Smooth muscle cell (in vitro differentiated cells): ENCODE measurements around the gene RASAL1. TPM values are rescaled to one million over a fixed set of nuclear protein-coding genes. Genes with fewer than 3 reads are reported as not detected.
A peak's percentile ranks its signal among the peaks of the same experiment; 100 is the strongest.

ENCODE experiments used
- DNase-seq: peaks from one replicate; lab custom pipeline; 2025; ENCODE audit not compliant: unreplicated experiment; lab: John Stamatoyannopoulos, UW
- H2AFZ ChIP-seq: fragments of 200-600 bp; sonication (generic); 2 replicates; pipeline ENCODE4 v1.6.0; 2016; ENCODE audit warnings: antibody characterized with exemption, low read depth, mild to moderate bottlenecking
- H3F3A ChIP-seq: fragments of 200-600 bp; sonication (generic); 2 replicates; pipeline ENCODE4 v1.6.0; 2017; ENCODE audit warnings: antibody characterized with exemption, low read depth
- H3K27ac ChIP-seq: fragments of 200-600 bp; sonication (generic); 2 replicates; pipeline ENCODE4 v1.5.1; 2016; ENCODE audit warnings: low read depth, mild to moderate bottlenecking
- H3K27me3 ChIP-seq: fragments of 200-600 bp; sonication (generic); 2 replicates; pipeline ENCODE4 v1.6.1; 2016; ENCODE audit warnings: low read depth, mild to moderate bottlenecking
- H3K36me3 ChIP-seq: fragments of 200-600 bp; sonication (generic); 2 replicates; pipeline ENCODE4 v1.5.1; 2016; ENCODE audit warnings: low read depth
- H3K4me1 ChIP-seq: fragments of 200-600 bp; sonication (generic); 2 replicates; pipeline ENCODE4 v1.5.1; 2016; ENCODE audit warnings: low read depth
- H3K4me2 ChIP-seq: fragments of 200-600 bp; sonication (generic); 2 replicates; pipeline ENCODE4 v1.6.0; 2016; ENCODE audit warnings: mild to moderate bottlenecking
- H3K4me3 ChIP-seq: fragments of 200-600 bp; sonication (generic); 2 replicates; pipeline ENCODE4 v1.5.1; 2016; ENCODE audit warnings: mild to moderate bottlenecking
- H3K79me2 ChIP-seq: fragments of 200-600 bp; sonication (generic); 2 replicates; pipeline ENCODE4 v1.6.0; 2016; ENCODE audit warnings: low read depth, mild to moderate bottlenecking
- H3K9ac ChIP-seq: fragments of 200-600 bp; sonication (generic); 2 replicates; pipeline ENCODE4 v1.6.0; 2016; ENCODE audit warnings: low read depth
- H3K9me3 ChIP-seq: fragments of 200-600 bp; sonication (generic); replicated peaks from 2 replicates; pipeline ENCODE4 v1.5.1; 2016; ENCODE audit warnings: low read depth
- H4K20me1 ChIP-seq: fragments of 200-600 bp; sonication (generic); 2 replicates; pipeline ENCODE4 v1.6.0; 2016; ENCODE audit warnings: low read depth
- CTCF ChIP-seq: fragments of 200-600 bp; sonication (generic); IDR thresholded peaks from 2 replicates; pipeline ENCODE4 v1.5.1; 2017; ENCODE audit warnings: borderline replicate concordance, mild to moderate bottlenecking, antibody characterized with exemption; ENCODE audit not compliant: insufficient read depth, poor library complexity, severe bottlenecking
- WGBS: methylation state at CpG from one replicate; pipeline ENCODE4 v1.1.7; 2016; ENCODE audit warnings: low lambda C conversion rate; 5-methylcytosine and 5-hydroxymethylcytosine counted together
- polyA plus RNA-seq: library from polyadenylated mRNA; unstranded; fragments of >200 nt; fragmentation: Nextera tagmentation; extraction: Ambion mirVana; gene quantifications from 2 replicates; pipeline ENCODE4 v1.2.1, GENCODE V29; 2016
- total RNA-seq: library from RNA; depleted of rRNA; stranded (reverse); fragments of >200 nt; gene quantifications from 2 replicates; pipeline ENCODE4 v1.2.3, GENCODE V29; 2014

The RASAL1 gene
- total and polyA plus RNA-seq, 2 experiments from 2014 or later: not detected

- Histone ChIP-seq H3K9ac (no peak overlapping the region), H3K4me2 (no peak overlapping the region), H3F3A (no peaks in the 10 kb centered on the region), H3K36me3 (no peaks in the 10 kb centered on the region), H3K9me3 (no peaks in the 10 kb centered on the region), H4K20me1 (peaks cover 10% of the 10 kb centered on the region), H3K27me3 (no peaks in the 10 kb centered on the region), H3K4me1 (peaks cover 9% of the 10 kb centered on the region), H2AFZ (no peak overlapping the region), H3K79me2 (no peaks in the 10 kb centered on the region), H3K27ac (no peak overlapping the region), H3K4me3 (no peak overlapping the region)
- DNase-seq: peak; percentile 16
- 77% methylated on average over 19 of the region's 25 CpGs for WGBS
- TF ChIP-seq CTCF: no peak
These were observed 26.8 kb upstream of the RASAL1 start for GRCh38 chr12:113162102-113163029.

GRCh38 chr12:113161415-113162016 is 26.0 kb upstream of the RASAL1 start:
- Histone ChIP-seq H3K27ac (no peak overlapping the region), H4K20me1 (peaks cover 10% of the 10 kb centered on the region), H3F3A (no peaks in the 10 kb centered on the region), H3K4me1 (peaks cover 9% of the 10 kb centered on the region), H3K36me3 (no peaks in the 10 kb centered on the region), H3K4me3 (no peak overlapping the region), H3K9me3 (no peaks in the 10 kb centered on the region), H3K27me3 (peaks cover 2% of the 10 kb centered on the region), H3K4me2 (no peak overlapping the region), H3K79me2 (no peaks in the 10 kb centered on the region), H2AFZ (no peak overlapping the region), H3K9ac (no peak overlapping the region)
- no peak for TF ChIP-seq CTCF
- DNase-seq: no peak
- WGBS: 68% methylated on average over 22 of the region's 26 CpGs

- Histone ChIP-seq H3K9me3 (no peaks in the 10 kb centered on the region), H4K20me1 (peaks cover 10% of the 10 kb centered on the region), H3K4me2 (no peak overlapping the region), H2AFZ (no peak overlapping the region), H3K36me3 (no peaks in the 10 kb centered on the region), H3K27ac (no peak overlapping the region), H3K27me3 (peaks cover 16% of the 10 kb centered on the region), H3K4me1 (peaks cover 9% of the 10 kb centered on the region), H3F3A (no peaks in the 10 kb centered on the region), H3K4me3 (no peak overlapping the region), H3K9ac (no peak overlapping the region), H3K79me2 (no peaks in the 10 kb centered on the region)
- no peak for TF ChIP-seq CTCF
- DNase-seq: no peak
- 96% methylated on average over 7 of the region's 7 CpGs for WGBS
These were observed 24.4 kb upstream of the RASAL1 start for GRCh38 chr12:113159937-113160336.
